T47D (cell line): ENCODE results near the gene CNNM2.
A peak's percentile ranks its signal among the peaks of the same experiment; 100 is the strongest.
"Not testable (repeated sequence)": the region's sequence is repeated elsewhere in the genome, so short reads cannot be mapped to it uniquely, and the experiment has no call there.

ENCODE experiments used
- DNase-seq, 2 experiments: peaks; one replicate each; pipeline versions ENCODE4 v3.0.0 to v3.0.0-alpha.2; 2011 to 2012; ENCODE audit warnings: low read depth in 1 of 2, low spot score in 1 of 2
- JUND ChIP-seq: IDR thresholded peaks from 2 replicates; pipeline ENCODE4 v1.6.1; 2012; ENCODE audit warnings: low read depth
- in situ Hi-C: cut with HindIII; loops from 2 replicates; pipeline ENCODE4 v1.10.0; 2016; ENCODE audit warnings: low sequenced_read_pairs, low pct_unique_long_range_greater_than_20kb

The CNNM2 gene

GRCh38 chr10:102935939-102936605 is 18.0 kb downstream of the CNNM2 start:
- no peak for TF ChIP-seq JUND
- DNase-seq = no peak
- in situ Hi-C loops = no loop called here

DNA sequence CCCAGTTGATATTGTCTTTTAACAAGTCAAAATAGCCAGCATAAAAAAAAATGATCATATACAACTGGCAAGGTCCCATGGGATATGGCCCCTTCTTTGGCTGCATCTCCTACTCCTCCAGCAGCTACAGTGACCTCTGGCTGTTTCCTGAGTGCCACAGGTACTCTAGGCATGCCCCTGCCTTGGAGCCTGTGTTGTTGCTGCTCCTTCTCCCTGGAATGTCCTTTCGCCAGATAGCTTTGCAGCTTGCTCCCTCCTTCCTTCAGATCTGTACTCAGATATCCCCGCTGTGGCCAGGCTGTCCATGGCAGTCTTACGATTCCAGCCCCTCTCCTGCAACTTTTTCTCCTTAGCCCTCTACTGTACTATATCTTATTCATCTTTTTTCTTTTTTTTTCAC is 23.3 kb downstream of the CNNM2 start:
- in situ Hi-C loops = no loop called here
- no peak for DNase-seq
- no peak for TF ChIP-seq JUND

DNA sequence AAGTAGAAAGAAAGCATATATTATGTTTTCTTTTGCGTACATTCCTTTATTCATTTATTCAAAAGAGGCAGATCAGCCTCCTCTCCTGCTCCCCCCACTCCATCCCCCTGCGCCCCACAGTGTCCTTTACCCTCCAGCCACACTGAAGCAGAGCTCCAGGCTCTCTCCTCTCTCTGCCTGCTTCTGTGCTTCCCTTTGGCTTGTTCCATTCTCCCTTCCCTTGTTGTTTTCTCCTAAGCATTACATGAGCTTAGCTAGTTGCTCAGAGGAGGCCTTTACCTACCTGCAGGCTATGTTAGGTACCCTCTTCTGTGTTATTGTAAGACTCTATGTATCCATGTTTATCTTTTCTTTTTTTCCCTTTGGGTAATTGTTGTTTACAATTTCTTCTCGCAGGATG is 27.4 kb downstream of the CNNM2 start:
- in situ Hi-C loops = no loop called here
- no peak for TF ChIP-seq JUND
- DNase-seq = no peak

- DNase-seq = peak in 1 of 2 experiments; percentile 44
- no peak for TF ChIP-seq JUND
- in situ Hi-C loops = no loop called here
Observed at GRCh38 chr10:102945962-102946361, 27.9 kb downstream of the CNNM2 start.

- in situ Hi-C loops = no loop called here
- no peak for DNase-seq
- TF ChIP-seq JUND = no peak
Observed at GRCh38 chr10:102946992-102947391, 28.9 kb downstream of the CNNM2 start.

DNA sequence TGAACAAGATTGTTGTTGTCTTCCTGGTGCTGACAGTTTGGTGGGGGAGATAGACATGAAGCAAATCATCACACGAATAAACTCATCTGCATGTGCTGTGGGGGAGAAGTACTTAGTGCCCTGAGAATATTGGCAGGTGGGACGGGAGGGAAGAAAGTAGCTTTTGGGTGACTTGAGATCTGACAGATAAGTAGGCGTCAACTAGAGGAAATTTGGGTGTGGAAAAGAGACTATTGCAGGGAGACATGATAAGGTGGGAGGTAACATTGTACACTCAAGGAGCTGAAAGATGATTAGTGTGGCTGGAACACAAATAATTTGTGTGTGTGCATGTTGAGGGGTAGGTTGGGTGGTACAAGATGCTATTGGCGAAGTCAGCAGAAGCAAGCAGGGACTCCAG is 30.1 kb downstream of the CNNM2 start:
- in situ Hi-C loops = no loop called here
- TF ChIP-seq JUND = no peak

GRCh38 chr10:102948786-102949185 is 30.7 kb downstream of the CNNM2 start:
- TF ChIP-seq JUND = no peak
- in situ Hi-C loops = no loop called here
- no peak for DNase-seq

More for the DNA sequence above, 30.1 kb downstream of the CNNM2 start:
- no peak for DNase-seq

DNA sequence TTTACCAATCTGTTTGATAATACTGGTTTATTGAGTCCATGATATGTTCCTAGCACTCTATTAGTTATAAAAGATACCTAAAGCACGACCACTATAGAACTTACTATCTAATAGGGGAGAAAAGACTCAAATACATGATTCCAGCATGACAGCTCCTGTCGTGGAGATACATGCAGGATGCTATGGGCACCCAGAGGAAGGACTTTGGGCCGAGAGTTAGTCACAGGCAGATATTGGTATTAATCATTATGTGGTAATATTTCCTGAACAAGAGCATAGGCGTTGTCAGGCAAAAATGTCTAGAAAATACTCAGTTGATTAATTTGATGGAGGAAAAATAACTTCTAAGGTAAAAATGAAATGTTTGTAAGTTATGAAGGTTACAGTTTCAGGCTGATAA is 31.8 kb downstream of the CNNM2 start:
- no peak for TF ChIP-seq JUND
- in situ Hi-C loops = no loop called here
- DNase-seq = no peak

- no peak for DNase-seq
- TF ChIP-seq JUND = no peak
- in situ Hi-C loops = no loop called here
Observed at GRCh38 chr10:102951316-102951715, 33.2 kb downstream of the CNNM2 start.

GRCh38 chr10:102959360-102959759 is 41.3 kb downstream of the CNNM2 start:
- no peak for DNase-seq
- in situ Hi-C loops = no loop called here
- TF ChIP-seq JUND = no peak

DNA sequence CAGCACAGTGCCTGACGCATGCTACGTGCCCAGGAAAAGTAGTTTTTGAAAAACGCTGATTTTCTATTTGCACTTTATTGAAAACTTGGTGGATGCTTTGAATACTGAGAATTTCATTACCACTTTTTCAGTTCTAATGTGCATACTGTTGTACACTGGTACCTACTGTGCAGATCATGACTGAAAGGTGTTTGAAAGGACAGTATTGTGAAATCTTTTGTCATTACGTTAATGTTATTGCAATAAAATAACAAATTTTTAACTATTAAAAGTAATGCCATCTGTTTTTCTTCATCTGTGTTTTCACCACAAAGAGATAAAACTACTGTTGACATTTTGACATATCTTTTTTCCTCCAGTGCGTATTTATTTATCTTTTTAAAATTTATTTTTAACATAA is 42.1 kb downstream of the CNNM2 start:
- TF ChIP-seq JUND = no peak
- in situ Hi-C loops = no loop called here
- no peak for DNase-seq

- in situ Hi-C loops = no loop called here
- DNase-seq = no peak
- TF ChIP-seq JUND = no peak
Observed at GRCh38 chr10:102962267-102962666, 44.2 kb downstream of the CNNM2 start.

- DNase-seq = no peak
- no peak for TF ChIP-seq JUND
- in situ Hi-C loops = no loop called here
Observed at GRCh38 chr10:102962951-102963755, 45.1 kb downstream of the CNNM2 start.

DNA sequence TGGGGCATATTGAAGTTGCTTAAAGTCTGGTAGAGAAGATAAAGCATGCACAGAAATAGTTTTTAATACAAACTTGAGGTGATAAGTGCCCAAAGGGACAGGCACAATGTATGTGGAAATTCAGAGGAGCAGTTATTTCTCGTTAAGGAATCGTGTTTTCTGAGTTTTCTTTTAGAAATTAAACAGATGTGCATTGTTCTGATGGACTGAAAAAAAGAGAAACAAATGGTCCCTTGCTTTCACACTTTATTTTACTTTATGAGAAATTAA is 45.6 kb downstream of the CNNM2 start:
- in situ Hi-C loops = no loop called here
- TF ChIP-seq JUND = no peak
- DNase-seq = no peak

DNA sequence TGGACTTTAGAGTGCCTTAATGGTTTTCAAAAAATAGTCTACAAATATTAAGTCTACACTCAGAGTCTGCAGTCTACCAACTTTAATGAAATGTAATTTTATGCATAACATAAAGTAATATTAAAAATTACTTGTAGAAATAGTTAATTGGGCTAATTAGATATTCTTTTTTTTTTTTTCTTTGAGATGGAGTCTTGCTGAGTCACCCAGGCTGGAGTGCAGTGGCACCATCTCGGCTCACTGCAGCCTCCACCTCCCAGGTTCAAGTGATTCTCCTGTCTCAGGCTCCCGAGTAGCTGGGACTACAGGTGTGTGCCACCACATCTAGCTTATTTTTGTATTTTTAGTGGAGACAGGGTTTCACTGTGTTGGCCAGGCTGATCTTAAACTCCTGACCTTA is 46.0 kb downstream of the CNNM2 start:
- in situ Hi-C loops, DNase-seq: not testable (repeated sequence)
